Mesodermal cell (in vitro differentiated cells): ENCODE results near the gene RIPPLY1.

Experiments used
- H3K27ac ChIP-seq: 2 replicates; pipeline ENCODE4 v1.7.0; 2013; ENCODE audit warnings: mild to moderate bottlenecking, low read depth, low read length, moderate library complexity; ENCODE audit not compliant: severe bottlenecking
- H3K36me3 ChIP-seq: 2 replicates; pipeline ENCODE4 v1.7.1; 2013; ENCODE audit warnings: mild to moderate bottlenecking, low read length, moderate library complexity; ENCODE audit not compliant: control insufficient read depth, insufficient read depth
- H3K4me1 ChIP-seq: one replicate; pipeline ENCODE4 v1.7.1; 2013; ENCODE audit warnings: mild to moderate bottlenecking, low read length; ENCODE audit not compliant: insufficient read depth, control insufficient read depth, poor library complexity, severe bottlenecking
- H3K4me3 ChIP-seq: 2 replicates; pipeline ENCODE4 v1.7.0; 2013; ENCODE audit warnings: low read length, control low read depth, mild to moderate bottlenecking; ENCODE audit not compliant: insufficient read depth, poor library complexity, severe bottlenecking; ENCODE audit errors: extremely low read depth
- H3K9me3 ChIP-seq: 2 replicates; pipeline ENCODE4 v1.7.1; 2013; ENCODE audit warnings: mild to moderate bottlenecking, low read length, moderate library complexity; ENCODE audit not compliant: control insufficient read depth
- WGBS, 2 experiments: methylation state at CpG; one replicate each; pipeline ENCODE4 v1.1.5; 2013; ENCODE audit warnings: missing lambda C conversion rate in 2 of 2; ENCODE audit not compliant: insufficient coverage in 2 of 2; 5-methylcytosine and 5-hydroxymethylcytosine counted together

Gene RIPPLY1

GRCh38 chrX:106917830-106918500 is 14.8 kb upstream of the RIPPLY1 start:
- H3K4me3 ChIP-seq: no peak overlapping the region
- 83 to 89% methylated on average over 1 to 2 of the region's 6 CpGs for WGBS, 2 experiments
- H3K36me3 ChIP-seq: no peaks in the 10 kb centered on the region
- no peaks in the 10 kb centered on the region for H3K4me1 ChIP-seq
- H3K27ac ChIP-seq: no peak overlapping the region
- H3K9me3 ChIP-seq: no peaks in the 10 kb centered on the region

GRCh38 chrX:106912864-106913263 is 9.7 kb upstream of the RIPPLY1 start:
- H3K27ac ChIP-seq: no peak overlapping the region
- no peak overlapping the region for H3K4me3 ChIP-seq
- no peaks in the 10 kb centered on the region for H3K36me3 ChIP-seq
- H3K4me1 ChIP-seq: no peaks in the 10 kb centered on the region
- H3K9me3 ChIP-seq: no peaks in the 10 kb centered on the region
- WGBS, 2 experiments: 100% methylated on average over 1 of the region's 2 CpGs; no CpG with 5 or more reads in 1 of the 2 experiments

DNA sequence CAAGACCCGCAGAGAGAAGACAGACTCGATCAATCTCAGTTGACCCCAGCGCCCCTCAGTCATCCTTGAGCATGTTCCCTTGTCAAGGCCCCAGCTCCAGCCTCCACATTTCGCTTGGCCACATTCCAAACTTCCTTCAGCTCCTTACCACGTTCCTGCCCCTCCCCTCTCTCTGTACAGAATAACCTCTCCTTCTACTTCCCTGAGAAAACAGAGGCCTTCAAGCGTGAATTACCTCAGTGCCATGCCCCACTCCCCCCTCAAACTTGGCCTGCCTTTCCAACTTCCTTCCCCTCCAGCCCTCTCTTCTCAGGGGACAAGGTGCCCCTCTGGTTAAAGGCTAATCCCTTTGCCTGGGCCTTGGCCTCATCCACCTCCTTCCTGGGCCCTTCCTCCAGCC is 3.2 kb upstream of the RIPPLY1 start:
- no peak overlapping the region for H3K4me3 ChIP-seq
- H3K4me1 ChIP-seq: peaks cover 2% of the 10 kb centered on the region
- 90 to 96% methylated on average over 4 of the region's 6 CpGs for WGBS, 2 experiments
- H3K9me3 ChIP-seq: no peaks in the 10 kb centered on the region
- no peak overlapping the region for H3K27ac ChIP-seq
- H3K36me3 ChIP-seq: no peaks in the 10 kb centered on the region

- no CpG with 5 or more reads among the region's 5 CpGs for WGBS, 2 experiments
- no peak overlapping the region for H3K4me3 ChIP-seq
- H3K4me1 ChIP-seq: peaks cover 2% of the 10 kb centered on the region
- H3K36me3 ChIP-seq: no peaks in the 10 kb centered on the region
- H3K27ac ChIP-seq: no peak overlapping the region
- no peaks in the 10 kb centered on the region for H3K9me3 ChIP-seq
Observed at GRCh38 chrX:106905064-106905708, 2.0 kb upstream of the RIPPLY1 start.

DNA sequence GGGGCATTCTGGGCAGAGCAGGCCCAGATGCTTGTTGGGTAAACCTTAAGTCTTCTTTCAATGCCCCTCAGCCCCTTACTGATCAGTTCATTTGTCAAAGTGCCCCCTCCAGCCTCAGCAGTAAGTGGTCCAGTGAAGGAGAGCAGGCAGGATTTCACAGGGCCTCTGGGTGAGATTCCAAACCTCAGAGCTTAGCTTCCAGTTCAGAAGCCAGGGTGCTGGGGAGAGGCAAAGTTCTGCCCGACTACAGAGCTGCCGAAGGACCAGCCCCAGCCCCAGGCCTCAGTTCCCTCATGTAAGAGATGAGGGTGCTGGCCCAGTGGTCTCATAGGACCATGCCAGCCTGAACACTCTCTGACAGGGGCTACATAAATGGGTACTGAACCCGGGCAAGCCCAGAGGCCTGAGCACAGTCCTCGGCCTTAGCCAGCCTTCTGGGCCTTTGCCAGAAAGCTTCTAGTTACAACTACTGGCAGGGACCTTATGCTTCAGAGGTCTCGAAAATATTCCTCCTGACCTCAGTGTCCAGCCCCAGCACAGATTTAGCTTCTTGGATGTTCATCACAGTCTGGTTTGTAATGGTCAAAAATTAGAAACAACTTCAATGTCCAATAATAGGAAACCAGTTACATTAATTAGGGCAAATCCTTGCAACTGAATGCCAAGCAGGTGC is 851 bp upstream of the RIPPLY1 start:
- WGBS, 2 experiments: 85 to 100% methylated on average over 1 to 4 of the region's 5 CpGs
- peaks cover 2% of the 10 kb centered on the region for H3K4me1 ChIP-seq
- no peaks in the 10 kb centered on the region for H3K36me3 ChIP-seq
- no peak overlapping the region for H3K4me3 ChIP-seq
- H3K9me3 ChIP-seq: no peaks in the 10 kb centered on the region
- no peak overlapping the region for H3K27ac ChIP-seq

DNA sequence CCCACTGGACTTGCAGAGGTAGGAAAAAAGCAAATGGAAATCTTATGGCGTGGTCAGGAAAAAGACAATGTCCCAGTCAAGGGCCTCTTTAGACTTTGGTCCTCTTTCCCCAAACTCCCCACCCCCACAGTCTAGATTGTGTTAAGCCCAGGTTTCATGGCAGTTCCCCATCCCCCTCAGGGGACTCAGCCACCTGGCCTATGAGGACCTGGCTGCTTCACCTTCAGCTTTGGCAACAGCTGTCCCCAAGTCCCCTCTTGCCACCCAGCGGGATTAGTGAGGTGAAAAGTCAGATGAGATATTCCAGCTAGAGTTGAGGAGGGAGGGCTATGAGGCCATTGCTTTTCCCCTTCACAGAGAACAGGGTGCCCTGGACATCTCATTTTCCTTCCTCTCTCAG is 457 bp downstream of the RIPPLY1 start:
- no peak overlapping the region for H3K27ac ChIP-seq
- H3K36me3 ChIP-seq: no peaks in the 10 kb centered on the region
- H3K4me3 ChIP-seq: no peak overlapping the region

DNA sequence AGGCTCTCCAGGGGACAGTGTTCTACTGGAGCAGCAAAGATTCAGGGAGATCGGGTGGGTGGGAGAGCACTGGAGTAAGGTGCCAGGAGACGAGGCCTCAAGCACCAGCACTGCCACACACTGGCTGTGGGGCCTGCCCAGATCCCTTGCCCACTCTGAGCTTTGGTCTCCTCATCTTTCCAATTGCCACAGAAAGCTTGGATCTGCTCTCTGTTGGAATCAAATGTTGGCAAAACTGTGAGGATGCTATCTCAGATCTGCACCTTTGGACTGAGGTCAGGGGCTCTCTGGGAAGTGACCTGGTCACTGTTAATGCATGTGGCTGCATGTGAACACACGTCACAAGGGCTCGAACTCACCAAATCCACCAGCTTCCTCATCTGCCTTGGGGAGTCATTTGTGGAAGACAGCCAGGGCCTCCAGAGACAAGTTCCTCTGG is 1.3 kb downstream of the RIPPLY1 start:
- WGBS, 2 experiments: 100% methylated on average over 1 of the region's 4 CpGs
- Histone ChIP-seq H3K9me3 (no peaks in the 10 kb centered on the region), H3K4me3 (no peak overlapping the region), H3K36me3 (no peaks in the 10 kb centered on the region), H3K27ac (no peak overlapping the region), H3K4me1 (peaks cover 5% of the 10 kb centered on the region)

More for the DNA sequence above, 457 bp downstream of the RIPPLY1 start:
- H3K9me3 ChIP-seq: no peaks in the 10 kb centered on the region
- 83% methylated on average over 1 of the region's 2 CpGs; no CpG with 5 or more reads in 1 of the 2 experiments for WGBS, 2 experiments
- H3K4me1 ChIP-seq: peaks cover 2% of the 10 kb centered on the region

- Histone ChIP-seq H3K4me3 (no peak overlapping the region), H3K27ac (no peak overlapping the region), H3K36me3 (no peaks in the 10 kb centered on the region), H3K4me1 (peaks cover 5% of the 10 kb centered on the region), H3K9me3 (no peaks in the 10 kb centered on the region)
- WGBS, 2 experiments: no CpG with 5 or more reads among the region's 3 CpGs
Observed at GRCh38 chrX:106901341-106901740, 1.8 kb downstream of the RIPPLY1 start.

- peaks cover 15% of the 10 kb centered on the region for H3K4me1 ChIP-seq
- H3K4me3 ChIP-seq: no peak overlapping the region
- H3K36me3 ChIP-seq: no peaks in the 10 kb centered on the region
- H3K27ac ChIP-seq: no peak overlapping the region
- H3K9me3 ChIP-seq: no peaks in the 10 kb centered on the region
- no CpG with 5 or more reads among the region's 1 CpG for WGBS, 2 experiments
Observed at GRCh38 chrX:106899841-106900240, 3.3 kb downstream of the RIPPLY1 start.

- H3K4me3 ChIP-seq: no peak overlapping the region
- no peaks in the 10 kb centered on the region for H3K9me3 ChIP-seq
- H3K4me1 ChIP-seq: peaks cover 19% of the 10 kb centered on the region
- 86% methylated on average over 1 of the region's 2 CpGs; no CpG with 5 or more reads in 1 of the 2 experiments for WGBS, 2 experiments
- no peaks in the 10 kb centered on the region for H3K36me3 ChIP-seq
- H3K27ac ChIP-seq: no peak overlapping the region
Observed at GRCh38 chrX:106899276-106899675, 3.9 kb downstream of the RIPPLY1 start.
